Left lung (tissue), 10 donors: ENCODE results near the gene PTPRN2. TPM values are rescaled to one million over a fixed set of nuclear protein-coding genes. Genes with fewer than 3 reads are reported as not detected.

Source experiments
- ATAC-seq: fragments of 200-7000 bp; cut with Tn5 transposase; one replicate; pipeline ENCODE4 v1.9.1; 2020; ENCODE audit warnings: moderate library complexity
- DNase-seq, 4 donors: peaks; one replicate each; pipeline ENCODE4 v3.0.0-alpha.2; 2013 to 2020
- H3K27ac ChIP-seq, 2 donors: fragments of 200-600 bp; sonication (generic) in 1 of 2; one replicate each; pipeline versions ENCODE4 v1.5.0 to v1.8.0; 2020 to 2021
- H3K27me3 ChIP-seq, 2 donors: fragments of 200-600 bp; sonication (generic) in 1 of 2; one replicate each; pipeline versions ENCODE4 v1.5.0 to v1.8.0; 2020 to 2021
- H3K36me3 ChIP-seq, 2 donors: fragments of 200-600 bp; sonication (generic) in 1 of 2; one replicate each; pipeline versions ENCODE4 v1.5.0 to v1.8.0; 2020 to 2021
- H3K4me1 ChIP-seq, 2 donors: fragments of 200-600 bp; one replicate each; pipeline ENCODE4 v1.8.0; 2021
- H3K4me3 ChIP-seq, 2 donors: fragments of 200-600 bp; sonication (generic) in 1 of 2; one replicate each; pipeline versions ENCODE4 v1.5.0 to v1.8.0; 2020 to 2021; ENCODE audit warnings: mild to moderate bottlenecking in 1 of 2
- H3K9me3 ChIP-seq, 2 donors: fragments of 200-600 bp; sonication (generic) in 1 of 2; one replicate each; pipeline versions ENCODE4 v1.5.0 to v1.8.0; 2020 to 2021
- CTCF ChIP-seq, 2 donors: fragments of 200-600 bp; sonication (generic) in 1 of 2; IDR thresholded peaks; one replicate each; pipeline versions ENCODE4 v1.5.0 to v1.8.0; 2021; ENCODE audit warnings: antibody characterized with exemption in 2 of 2
- intact Hi-C, 2 donors: fragments of 100-400 bp; cut with DNase I; formaldehyde crosslinking; loops; one replicate each; pipeline versions ENCODE4 v1.11.2 to v1.14.2; 2022
- polyA plus RNA-seq, 6 donors: library from polyadenylated mRNA; unstranded; fragments of 120-200 nt; gene quantifications; one replicate each; pipeline ENCODE4 v1.2.1, GENCODE V29; 2013; ENCODE audit not compliant: insufficient read length in 6 of 6
- total RNA-seq, 2 donors: library from RNA; stranded (reverse); fragmentation: NEBNext Ultra II Directional; extraction: Animal tissue kit (Norgen Biotek cat#: 25700); gene quantifications; one replicate each; pipeline ENCODE4 v1.2.1, GENCODE V29; 2021
- donor health status: DM: no; HTN: yes; CAD: no.
- donor health status: DM: no; HTN: no; CAD: no.

Gene PTPRN2
- total and polyA plus RNA-seq, 8 donors: 4.0 to 7.8 (median 6.8) TPM

DNA sequence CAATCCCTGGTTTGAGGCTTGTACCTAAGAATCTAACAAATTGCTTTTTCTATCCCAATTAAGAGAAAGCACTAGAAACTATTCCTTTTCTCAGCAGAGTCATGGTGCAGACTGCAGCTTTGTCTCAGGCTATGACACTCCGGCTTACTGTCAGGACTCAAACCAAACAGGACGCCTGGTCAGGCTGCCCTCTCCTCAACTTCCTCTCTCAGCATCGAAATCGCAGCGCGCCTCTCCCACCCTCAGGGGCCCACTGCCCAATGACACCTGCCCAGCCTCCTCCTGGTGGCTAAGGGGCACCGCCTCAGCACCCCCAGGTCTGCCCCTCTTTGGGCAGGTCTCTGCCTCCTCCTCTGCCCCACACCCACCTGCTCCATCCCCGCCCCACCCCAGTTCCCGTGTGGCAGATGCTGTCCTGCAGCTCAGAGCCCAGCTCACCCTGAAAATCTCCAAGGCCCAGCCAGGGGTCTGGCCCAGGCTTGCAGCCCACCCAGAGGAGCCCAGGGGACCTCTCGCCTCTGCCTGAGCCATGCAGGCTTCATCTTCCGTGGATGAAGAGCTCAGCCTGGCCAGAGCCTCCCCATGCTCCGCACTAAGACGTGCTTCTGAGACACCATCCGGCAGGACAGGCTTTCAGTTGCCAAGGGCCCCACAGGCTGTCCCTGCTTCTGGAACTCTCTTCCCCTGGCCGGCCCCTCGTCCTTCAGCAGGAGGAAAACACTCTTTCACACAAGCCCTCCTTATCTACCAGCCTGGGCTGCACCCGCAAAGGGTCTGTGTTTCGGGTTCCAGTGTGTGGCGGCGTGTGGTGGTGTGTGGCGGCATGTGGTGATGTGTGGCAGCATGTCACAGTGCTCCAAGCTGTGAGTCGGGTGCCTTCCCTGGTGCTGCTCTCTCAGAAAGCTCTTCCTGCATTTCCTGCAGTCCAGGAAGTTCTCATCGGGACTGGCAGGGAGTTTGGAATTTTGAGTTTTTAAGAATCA lies 16.4 kb upstream of the PTPRN2 start:
- ATAC-seq: no peak
- TF ChIP-seq CTCF (IDR thresholded peaks at IDR 0.05): no peak
- H3K27me3 ChIP-seq: no peaks in the 10 kb centered on the region
- H3K36me3 ChIP-seq: no peaks in the 10 kb centered on the region
- H3K27ac ChIP-seq: no peak overlapping the region
- H3K4me3 ChIP-seq: no peak overlapping the region
- intact Hi-C loops: no loop called here
- H3K4me1 ChIP-seq: no peaks in the 10 kb centered on the region
- H3K9me3 ChIP-seq: no peaks in the 10 kb centered on the region
- DNase-seq: no peak

DNA sequence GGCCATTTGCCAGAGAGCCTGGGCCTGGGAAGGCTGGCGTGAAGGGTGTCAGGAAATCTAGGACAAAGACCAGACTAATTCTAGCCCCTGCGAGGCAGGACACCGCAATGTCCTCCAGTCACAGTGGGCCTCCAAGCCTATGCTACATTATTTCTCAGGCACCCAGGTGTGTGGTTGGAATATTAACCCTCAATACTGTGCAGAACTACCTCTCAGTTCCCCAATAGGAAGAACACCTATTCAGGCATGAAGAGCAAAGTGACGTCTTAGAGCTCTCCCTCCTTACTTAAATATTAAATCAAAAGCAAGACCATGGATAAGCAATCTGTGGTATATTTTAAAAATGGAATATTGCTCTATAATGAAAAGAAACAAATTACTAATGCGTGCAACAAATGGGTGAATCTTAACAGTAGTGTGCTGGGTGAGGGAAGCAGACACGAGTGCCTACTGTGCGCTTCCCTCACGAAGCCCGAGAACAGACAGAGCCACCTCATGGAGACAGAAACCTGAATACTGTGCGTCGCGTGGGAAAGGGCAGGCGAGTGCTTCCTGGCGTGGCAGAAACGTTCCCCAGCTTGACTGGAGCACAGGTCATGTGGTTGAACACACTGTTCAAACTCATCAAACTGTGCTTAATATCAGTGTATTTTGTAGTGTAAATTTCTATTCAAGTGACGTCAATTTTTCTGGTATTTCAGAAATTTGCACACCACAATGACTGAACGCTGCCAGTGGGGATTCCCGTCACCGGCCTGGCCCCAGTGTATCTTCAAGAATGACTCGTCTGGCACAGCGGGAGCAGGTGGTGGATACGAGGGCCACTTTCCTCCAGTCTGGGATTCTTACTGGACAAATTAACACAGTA lies 15.5 kb upstream of the PTPRN2 start:
- ATAC-seq: no peak
- no peak for DNase-seq
- H3K4me3 ChIP-seq: no peak overlapping the region
- TF ChIP-seq CTCF (IDR thresholded peaks at IDR 0.05): no peak
- no peaks in the 10 kb centered on the region for H3K36me3 ChIP-seq
- intact Hi-C loops: no loop called here
- no peaks in the 10 kb centered on the region for H3K9me3 ChIP-seq
- H3K4me1 ChIP-seq: no peaks in the 10 kb centered on the region
- no peaks in the 10 kb centered on the region for H3K27me3 ChIP-seq
- H3K27ac ChIP-seq: no peak overlapping the region

DNA sequence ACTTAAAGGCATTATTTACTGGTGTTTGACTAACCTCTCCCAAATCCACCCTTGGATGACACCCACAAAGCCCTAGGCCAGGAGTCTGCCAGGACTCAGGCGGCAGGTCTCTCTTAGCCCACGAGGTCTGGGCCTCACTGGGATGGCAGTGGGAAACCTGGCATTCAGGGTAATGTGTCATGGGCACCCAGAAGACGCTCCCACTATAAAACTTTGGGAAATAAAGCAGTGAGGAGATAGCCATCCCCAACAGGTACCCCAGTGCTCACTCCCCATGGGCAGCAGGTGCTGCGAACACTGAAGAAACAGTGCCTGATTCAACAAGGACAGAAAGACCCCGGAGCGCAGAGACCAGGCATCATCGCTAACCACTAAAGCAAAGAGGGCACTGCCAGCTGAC lies 14.4 kb upstream of the PTPRN2 start:
- ATAC-seq (no peak), DNase-seq (no peak)
- Histone ChIP-seq H3K27me3 (no peaks in the 10 kb centered on the region), H3K9me3 (no peaks in the 10 kb centered on the region), H3K27ac (no peak overlapping the region), H3K4me3 (no peak overlapping the region), H3K4me1 (no peaks in the 10 kb centered on the region), H3K36me3 (no peaks in the 10 kb centered on the region)
- TF ChIP-seq CTCF (IDR thresholded peaks at IDR 0.05): no peak
- intact Hi-C loops: no loop called here

- ATAC-seq (no peak), DNase-seq (no peak)
- Histone ChIP-seq H3K27ac (no peak overlapping the region), H3K27me3 (no peaks in the 10 kb centered on the region), H3K4me1 (no peaks in the 10 kb centered on the region), H3K36me3 (no peaks in the 10 kb centered on the region), H3K4me3 (no peak overlapping the region), H3K9me3 (no peaks in the 10 kb centered on the region)
- intact Hi-C loops: no loop called here
- TF ChIP-seq CTCF (IDR thresholded peaks at IDR 0.05): no peak
Observed at GRCh38 chr7:158601090-158601489, 13.5 kb upstream of the PTPRN2 start.

- intact Hi-C loops: no loop called here
Observed at GRCh38 chr7:158596745-158597144, 9.1 kb upstream of the PTPRN2 start.

More at GRCh38 chr7:158596745-158597144, 9.1 kb upstream of the PTPRN2 start:
- no peaks in the 10 kb centered on the region for H3K9me3 ChIP-seq
- no peaks in the 10 kb centered on the region for H3K4me1 ChIP-seq
- H3K36me3 ChIP-seq: no peaks in the 10 kb centered on the region
- no peak for TF ChIP-seq CTCF (IDR thresholded peaks at IDR 0.05)
- no peaks in the 10 kb centered on the region for H3K27me3 ChIP-seq
- DNase-seq: no peak
- ATAC-seq: no peak
- no peak overlapping the region for H3K4me3 ChIP-seq
- H3K27ac ChIP-seq: no peak overlapping the region
